ENCODE data around the gene KCTD11.
"Not testable (repeated sequence)": the region's sequence is repeated elsewhere in the genome, so short reads cannot be mapped to it uniquely, and the experiment has no call there.

KCTD11 gene

DNA sequence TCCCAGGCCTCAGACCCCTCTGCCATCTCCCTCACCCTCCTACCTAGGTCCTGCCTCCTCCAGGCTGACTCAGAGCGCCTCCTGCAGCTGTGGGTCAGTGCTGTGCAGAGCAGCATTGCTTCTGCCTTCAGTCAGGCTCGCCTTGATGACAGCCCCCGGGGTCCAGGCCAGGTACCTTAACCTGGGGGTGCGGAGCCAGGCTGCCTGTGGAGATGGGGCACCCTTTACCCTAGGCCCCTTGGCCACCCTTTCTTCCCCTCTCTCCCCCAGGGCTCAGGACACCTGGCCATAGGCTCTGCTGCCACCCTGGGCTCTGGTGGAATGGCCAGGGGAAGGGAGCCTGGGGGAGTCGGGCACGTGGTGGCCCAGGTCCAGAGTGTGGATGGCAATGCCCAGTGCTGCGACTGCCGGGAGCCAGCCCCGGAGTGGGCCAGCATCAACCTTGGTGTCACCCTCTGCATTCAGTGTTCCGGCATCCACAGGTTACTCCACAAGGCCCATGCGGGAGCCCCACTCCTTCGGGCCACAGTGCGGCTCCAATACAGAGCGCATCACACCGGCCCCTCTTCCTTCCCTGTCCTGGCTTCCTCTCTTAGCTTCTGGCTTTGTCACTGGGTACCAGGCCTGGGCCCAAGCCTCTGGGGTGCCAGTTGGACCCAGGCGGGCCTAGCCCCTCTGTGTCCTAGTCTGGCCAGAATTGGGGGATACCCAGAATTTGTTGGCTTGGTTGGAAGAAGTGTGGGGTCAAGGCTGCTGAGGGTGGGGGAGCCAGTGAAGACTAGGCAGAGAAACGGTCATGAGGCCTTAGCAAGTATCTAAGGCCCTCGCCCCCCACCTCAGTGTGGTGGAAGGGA, 5.0 kb upstream of the KCTD11 start:
- DNase-seq: no peak

DNA sequence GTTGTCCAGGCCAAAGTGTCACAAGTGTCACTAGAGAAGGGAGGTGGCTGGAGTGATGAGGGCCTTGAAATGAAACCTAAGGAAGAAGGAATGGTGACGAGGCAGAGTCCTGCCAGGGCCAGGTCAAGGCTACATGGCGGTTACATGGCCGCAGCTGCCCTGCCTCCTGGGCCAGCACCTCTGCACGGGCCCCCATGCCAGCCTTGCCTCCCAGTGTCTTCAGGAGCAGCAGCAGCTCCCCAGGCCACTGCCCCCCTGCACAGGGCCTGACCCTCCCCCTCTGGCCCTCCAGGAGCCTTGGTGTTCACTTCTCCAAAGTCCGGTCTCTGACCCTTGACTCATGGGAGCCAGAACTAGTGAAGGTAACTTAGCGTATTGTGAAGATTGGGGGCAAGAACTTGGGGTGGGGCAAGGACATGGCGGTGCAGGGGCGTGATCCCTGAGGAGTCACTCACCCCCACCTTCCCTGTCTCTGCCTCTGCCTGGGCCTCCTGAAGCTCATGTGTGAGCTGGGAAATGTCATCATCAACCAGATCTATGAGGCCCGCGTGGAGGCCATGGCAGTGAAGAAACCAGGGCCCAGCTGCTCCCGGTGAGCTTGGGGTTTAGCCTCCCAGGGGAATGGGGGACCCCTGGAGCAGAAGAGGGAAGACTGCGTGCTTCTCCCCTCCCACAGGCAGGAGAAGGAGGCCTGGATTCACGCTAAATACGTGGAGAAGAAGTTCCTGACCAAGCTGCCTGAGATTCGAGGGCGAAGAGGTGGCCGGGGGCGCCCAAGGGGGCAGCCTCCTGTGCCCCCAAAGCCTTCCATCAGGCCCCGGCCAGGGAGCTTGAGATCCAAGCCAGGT, 4.1 kb upstream of the KCTD11 start:
- DNase-seq: no peak

DNA sequence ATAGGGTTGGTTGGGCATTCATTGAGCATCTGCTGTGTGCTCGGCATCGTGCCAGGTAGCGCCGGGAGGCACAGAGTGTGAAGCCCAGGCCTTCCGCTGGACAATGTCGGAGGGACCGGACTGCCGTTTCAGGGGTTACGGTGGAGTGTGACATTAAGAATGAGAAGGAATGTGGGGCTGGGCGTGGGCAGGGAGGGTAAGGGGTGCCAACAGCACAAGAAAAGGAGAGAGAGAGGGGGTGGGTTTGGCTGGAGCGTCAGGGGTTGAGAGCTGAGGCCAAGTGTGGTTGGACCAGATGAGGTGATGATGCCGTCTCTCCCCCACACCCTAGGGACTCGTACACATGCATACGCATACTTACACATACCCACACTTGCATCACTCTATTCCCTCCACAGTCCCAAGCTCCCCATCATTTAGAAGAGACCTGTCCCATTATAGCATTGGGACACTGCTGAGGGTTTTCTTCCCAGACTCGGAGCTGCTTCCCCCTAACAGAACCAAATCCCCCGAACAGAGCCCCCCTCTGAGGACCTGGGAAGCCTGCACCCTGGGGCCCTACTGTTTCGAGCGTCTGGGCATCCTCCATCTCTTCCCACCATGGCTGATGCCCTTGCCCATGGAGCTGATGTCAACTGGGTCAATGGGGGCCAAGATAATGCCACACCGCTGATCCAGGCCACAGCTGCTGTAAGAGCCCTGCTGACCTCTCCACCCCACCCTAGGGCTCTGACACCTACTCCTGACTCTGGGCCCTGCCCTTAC, 3.3 kb upstream of the KCTD11 start:
- DNase-seq: no peak

DNA sequence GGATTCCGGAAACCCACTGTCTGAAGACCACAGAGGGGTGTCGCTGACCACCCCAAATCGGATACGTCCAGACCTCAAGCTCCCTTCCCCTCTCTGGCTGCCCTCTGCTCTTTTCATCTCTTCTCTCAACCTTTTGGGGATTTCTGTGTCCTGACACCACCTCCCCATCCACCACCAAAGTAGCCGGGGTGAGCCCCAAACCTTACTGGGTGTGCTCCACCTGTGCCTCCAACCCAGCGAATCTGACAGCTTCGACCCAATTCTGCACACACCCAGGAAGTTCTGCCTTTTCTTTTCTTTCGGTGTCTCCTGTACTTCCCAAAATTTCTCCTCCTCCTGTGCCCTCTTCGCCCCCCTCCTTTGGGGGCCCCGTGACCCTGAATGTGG, 534 bp downstream of the KCTD11 start:
- no peak for DNase-seq

DNA sequence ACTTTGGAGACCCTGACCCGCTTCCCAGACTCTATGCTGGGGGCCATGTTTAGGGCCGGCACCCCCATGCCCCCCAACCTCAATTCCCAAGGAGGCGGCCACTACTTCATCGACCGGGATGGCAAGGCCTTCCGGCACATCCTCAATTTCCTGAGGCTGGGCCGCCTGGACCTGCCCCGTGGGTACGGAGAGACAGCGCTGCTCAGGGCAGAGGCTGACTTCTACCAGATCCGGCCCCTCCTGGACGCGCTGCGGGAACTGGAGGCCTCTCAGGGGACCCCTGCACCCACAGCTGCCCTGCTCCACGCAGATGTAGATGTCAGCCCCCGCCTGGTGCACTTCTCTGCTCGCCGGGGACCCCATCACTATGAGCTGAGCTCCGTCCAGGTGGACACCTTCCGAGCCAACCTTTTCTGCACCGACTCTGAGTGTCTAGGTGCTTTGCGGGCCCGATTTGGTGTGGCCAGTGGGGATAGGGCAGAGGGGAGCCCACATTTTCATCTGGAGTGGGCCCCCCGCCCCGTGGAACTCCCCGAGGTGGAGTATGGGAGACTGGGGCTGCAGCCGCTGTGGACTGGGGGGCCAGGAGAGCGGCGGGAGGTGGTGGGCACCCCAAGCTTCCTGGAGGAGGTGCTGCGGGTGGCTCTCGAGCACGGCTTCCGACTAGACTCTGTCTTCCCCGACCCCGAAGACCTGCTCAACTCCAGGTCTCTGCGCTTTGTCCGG, 1.1 kb downstream of the KCTD11 start:
- DNase-seq: no peak

DNA sequence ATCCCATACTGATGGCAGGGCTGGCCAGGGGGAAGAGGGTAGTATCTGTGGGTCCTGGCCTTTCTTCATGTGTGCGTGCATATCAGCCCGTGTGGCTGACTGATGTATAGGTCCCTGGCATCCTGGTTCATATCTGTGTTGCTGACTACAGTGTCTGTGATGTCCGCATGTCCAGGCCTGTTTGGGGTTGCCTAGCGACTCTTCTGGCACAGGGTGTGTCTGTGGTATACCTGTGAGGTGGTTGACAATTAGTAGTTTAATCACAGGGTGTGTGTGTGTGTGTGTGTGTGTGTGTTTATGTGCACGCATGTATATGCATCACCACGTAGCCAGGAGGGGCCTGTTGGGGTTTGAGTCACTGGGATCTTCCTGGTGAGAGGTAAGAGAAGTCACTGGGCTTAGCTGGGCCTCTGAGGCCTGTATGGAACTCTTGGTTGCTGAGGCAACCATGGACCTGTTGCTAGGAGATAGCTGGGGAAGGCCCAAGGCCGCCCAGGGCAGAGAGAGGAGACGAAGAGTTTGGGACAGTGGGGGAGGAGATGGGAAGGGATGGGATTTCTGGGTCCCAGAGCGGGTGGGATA, 2.4 kb downstream of the KCTD11 start:
- no peak for DNase-seq

DNA sequence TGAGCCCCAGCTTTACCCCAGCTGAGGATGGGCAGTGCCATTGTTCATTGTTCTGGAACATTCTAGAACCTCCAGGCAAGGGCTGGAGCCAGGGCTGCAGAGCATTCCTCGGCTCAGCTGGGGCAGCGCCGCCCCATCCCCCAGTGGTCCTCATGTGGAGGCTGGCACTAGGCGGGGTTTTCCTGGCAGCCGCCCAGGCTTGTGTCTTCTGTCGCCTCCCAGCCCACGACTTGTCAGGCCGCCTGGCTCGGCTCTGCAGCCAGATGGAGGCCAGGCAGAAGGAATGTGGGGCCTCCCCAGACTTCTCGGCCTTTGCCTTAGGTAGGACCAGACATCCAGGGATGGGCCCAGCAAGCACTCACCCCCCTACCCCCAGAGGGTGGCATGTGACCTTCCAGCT, 3.1 kb downstream of the KCTD11 start, which contains the start of gene TMEM95:
TMEM95 (plus strand) TSS at position 104 of the 400 bp plus-strand sequence; CDS start at position 153, 49 bp downstream.
- DNase-seq: peak; percentile 76

DNA sequence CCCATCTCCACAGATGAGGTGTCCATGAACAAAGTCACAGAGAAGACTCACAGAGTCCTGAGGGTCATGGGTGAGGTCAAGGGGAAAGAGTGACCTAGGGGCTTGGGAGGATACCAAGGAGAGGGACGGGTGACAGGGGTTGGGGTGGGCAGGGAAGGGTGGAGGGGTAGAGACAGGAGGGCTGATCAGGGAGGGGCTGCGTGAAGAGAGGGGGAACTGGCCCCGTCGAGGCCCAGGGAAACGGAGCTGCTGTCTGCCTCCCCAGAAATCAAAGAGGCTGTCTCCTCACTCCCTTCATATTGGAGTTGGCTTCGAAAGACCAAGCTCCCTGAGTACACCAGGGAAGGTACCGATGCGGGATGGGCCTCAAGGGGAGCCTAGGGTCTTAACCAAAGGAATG, 3.6 kb downstream of the KCTD11 start:
- DNase-seq: no peak

DNA sequence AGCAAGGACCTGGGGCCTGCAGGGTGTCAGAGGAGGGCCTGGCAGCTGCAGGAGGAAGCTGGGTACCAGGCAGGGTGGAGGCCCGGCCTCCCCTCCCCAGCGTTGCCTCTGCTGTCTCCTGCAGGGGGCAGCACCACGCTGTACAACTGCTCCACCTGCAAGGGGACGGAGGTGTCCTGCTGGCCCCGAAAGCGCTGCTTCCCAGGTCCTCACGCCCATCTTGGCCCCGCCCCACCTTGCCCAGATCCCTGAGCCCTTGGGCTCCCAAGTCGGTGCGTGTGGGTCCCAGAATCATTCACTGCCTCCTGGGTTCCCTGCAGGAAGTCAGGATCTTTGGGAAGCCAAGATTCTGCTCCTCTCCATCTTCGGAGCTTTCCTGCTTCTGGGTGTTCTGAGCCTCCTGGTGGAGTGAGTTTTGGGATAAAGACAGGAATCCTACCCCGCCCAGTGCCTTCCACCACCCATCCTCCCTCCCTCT, 4.1 kb downstream of the KCTD11 start:
- DNase-seq: peak; percentile 91

DNA sequence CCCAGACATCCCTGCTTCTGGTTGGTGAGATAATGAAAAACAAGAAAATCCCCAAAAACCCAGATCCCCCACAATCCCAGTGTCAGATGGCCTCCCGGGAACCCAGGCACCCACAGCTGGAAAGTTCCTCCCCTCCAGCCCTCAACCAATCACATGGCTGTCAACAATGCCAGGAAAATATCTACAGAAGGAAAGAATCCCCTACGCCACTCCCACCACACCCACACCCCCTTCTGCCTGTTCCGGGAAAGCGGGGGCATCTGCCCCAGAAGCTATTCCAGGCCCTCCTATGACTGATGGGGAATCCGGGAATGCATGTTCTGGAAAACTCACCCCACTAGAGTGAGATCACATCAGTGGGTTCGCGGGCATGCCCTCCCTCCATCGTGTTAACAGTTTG, 4.8 kb downstream of the KCTD11 start:
- DNase-seq: no peak

DNA sequence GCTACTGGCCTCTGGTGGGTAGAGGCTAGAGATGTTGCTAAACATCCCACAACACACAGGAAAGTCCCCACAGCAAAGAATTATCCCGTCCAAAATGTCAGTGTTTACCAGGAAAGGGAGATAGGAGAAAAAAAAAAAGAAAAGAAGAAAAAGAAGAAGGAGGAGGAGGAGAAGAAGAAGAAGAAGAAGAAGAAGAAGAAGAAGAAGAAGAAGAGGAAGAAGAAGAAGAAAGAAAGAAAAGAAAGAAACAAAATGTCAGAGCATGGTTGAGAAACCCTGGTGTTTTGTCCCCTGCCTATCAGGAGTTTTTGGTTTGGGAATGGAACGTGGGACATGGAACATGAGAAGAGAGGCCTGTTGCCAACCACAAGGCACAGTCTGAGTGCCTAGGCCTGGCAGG, 5.4 kb downstream of the KCTD11 start:
- DNase-seq: no peak

DNA sequence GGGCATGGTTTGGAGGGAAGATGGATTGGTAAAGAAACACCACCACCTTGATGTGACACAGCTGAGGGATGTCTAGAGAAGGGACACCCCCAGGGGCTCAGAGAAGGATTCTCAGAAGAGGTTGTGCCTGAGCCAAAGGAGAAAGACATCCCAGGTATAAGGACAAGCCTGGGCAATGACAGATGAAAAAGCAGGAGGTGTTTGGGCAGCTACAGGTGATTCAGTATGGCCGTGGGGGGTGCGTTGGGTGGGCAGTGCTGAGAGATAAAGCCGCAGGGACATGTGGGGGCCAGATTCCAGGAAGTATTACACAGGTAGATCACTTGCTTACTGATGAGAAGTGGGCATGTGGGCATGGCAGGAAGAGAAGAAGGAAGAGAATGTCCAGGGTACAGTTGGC, 9.9 kb downstream of the KCTD11 start:
- DNase-seq: no peak

DNA sequence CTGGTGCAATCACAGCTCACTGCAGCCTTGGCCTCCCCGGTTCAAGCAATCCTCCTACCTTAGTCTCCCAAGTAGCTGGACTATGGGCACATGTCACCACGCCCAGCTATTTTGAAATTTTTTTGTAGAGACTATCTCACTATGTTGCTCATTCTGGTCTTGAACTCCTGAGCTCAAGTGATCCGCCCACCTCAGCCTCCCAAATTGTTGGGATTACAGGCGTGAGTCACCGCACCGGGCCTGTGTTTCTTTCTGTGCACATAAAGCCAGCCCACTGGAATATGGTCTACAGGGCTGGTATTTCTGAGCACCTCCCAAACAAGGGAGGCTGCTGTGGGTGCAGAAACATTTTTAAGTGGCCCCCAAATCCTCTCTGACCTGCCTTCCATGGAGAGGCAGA, 11.3 kb downstream of the KCTD11 start:
- DNase-seq: no peak

DNA sequence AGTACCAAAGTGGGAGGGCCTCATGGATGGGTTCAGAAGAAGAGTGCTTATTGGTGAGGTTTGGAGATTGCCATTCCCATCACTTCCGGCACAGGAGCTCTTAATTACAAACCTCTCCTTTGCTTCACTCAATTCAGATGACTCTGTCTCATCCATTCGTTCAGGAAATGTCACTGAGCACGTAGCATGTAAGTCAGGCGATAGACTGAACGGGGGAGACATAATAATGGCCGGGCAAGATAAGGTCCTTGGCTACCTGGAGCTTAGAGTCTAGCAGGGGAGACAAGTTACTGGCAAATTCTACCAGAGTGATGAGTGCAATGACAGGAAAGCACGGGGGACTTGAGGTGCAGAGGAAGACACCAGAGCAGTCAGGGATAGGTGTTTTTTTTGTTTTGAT, 14.0 kb downstream of the KCTD11 start:
- DNase-seq: not testable (repeated sequence)

DNA sequence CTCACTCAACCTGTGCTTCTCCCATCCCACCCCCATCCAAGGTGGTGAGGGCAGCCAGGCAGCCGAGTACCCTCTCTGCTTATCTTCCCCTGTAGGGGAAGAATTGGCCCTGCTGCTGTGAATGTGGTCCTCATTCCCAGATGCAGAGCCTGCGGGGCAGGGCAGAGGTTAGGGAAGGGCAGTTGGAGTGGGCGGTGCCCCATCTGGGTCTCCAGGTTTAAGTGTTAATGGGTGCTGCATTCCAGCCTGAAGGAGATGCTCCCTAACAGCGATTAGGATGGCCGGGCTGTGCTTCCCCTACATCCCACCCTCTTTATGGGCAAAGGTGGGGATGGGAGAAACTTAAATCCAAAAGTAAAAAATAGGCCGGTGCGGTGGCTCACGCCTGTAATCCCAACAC, 15.1 kb downstream of the KCTD11 start:
- no peak for DNase-seq

DNA sequence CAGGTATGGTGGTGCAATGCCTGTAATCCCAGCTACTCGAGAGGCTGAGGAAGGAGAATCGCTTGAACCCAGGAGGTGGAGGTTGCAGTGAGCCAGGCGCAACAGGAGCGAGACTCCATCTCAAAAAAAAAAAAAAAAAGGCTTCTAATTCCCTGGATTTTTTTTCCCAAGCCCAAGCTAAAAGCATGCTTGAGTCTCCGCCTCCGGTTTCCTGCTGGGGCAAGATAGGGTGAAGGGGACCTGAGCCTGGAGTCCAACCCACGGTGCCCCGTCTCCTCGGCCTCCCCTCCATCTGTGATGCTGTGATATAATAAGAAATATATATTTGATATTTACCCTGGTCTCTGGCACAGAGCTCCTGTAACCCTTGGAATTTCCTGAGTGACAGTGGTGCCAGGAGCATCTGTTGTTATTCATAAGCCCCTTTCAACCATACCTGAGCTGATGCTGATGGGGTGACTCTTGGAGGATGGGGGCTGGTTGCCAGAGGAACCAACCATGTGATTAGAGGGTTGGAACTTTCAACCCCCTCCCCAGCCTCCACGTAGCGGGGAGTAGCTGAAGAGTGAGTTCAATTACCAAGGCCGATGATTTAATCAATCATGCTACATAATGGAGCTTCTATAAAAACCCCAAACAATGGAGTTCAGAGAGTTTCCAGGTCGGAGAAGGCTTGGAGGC, 16.1 kb downstream of the KCTD11 start:
- no peak for DNase-seq

DNA sequence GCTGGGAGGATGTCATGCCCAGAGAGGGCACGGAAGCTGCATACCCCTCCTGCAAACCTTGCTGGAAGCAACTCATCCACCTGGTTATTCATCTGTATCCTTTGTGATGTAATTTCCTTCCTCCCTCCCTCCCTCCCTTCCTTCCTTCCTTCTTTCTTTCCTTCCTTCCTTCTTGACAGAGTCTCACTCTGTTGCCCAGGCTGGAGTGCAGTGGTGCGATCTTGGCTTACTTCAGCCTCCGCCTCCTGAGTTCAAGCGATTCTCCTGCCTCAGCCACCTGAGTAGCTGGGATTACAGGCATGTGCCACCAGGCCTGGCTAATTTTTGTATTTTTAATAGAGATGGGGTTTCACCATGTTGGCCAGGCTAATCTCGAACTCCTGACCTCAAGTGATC, 16.6 kb downstream of the KCTD11 start:
- DNase-seq: not testable (repeated sequence)

DNA sequence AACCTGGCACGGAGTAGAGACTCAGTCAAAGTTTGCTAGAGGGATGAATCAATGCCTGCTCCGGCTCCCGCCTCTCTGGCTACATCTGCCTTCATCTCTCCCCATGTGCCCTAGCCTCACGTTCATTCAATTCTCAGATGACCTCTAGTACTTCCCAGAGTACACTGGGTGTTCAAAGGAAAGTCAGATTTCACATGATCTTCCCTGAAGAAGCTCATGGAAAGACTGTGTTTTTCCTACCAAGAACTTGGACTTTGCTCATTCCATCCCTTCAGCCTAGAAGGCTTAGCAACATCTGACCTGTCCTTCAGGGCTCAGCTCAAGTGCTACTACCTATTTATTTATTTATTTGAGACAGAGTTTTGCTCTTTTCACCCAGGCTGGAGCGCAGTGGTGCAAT, 17.9 kb downstream of the KCTD11 start:
- no peak for DNase-seq

DNA sequence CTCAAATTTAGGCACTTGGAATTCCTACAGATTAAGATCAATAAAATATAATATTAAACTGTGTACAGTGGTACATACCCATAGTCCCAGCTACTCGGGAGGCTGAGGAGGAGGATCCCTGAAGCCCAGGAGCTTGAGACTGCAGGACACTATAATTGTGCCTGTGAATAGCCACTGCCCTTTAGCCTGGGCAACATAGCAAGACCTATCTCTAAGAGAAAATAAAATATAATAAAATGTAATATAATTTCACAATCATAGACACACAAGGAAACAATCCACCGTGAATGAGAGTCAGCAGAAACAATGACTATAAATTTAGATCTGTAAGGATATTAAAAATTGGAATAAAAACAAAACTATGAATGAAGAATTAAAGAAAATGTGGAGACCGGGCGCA, 18.9 kb downstream of the KCTD11 start:
- no peak for DNase-seq

DNA sequence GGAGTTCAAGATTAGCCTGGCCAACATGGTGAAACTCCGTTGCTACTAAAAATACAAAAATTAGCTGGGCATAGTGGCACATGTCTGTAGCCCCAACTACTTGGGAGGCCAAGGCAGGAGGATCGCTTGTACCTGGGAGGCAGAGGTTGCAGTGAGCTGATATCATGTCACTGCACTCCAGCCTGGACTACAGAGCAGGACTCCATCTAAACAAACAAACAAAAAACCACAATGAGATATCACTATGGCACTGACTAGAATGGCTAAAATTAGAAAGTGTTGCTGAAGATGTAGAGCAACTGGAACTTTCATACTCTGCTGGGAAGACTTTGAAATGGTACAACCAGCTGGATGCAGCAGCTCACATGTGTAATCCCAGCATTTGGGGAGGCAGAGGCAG, 22.4 kb downstream of the KCTD11 start:
- no peak for DNase-seq

DNA sequence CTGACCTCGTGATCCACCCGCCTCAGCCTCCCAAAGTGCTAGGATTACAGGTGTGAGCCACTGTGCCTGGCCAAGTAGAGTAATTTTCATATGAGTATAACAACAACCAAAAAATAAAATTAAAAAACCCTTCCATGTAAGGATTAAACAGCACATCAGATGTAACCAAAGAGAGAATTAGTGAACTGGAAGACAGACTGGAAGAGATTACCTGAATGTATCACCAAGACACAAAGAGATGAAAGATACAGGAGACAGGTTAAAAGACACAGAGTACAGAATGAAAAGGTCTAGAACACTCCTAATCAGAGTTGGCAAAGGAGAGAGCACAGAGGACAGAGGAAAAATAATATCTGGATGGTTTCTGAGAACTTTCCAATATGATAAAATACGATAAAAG, 27.2 kb downstream of the KCTD11 start:
- DNase-seq: no peak

DNA sequence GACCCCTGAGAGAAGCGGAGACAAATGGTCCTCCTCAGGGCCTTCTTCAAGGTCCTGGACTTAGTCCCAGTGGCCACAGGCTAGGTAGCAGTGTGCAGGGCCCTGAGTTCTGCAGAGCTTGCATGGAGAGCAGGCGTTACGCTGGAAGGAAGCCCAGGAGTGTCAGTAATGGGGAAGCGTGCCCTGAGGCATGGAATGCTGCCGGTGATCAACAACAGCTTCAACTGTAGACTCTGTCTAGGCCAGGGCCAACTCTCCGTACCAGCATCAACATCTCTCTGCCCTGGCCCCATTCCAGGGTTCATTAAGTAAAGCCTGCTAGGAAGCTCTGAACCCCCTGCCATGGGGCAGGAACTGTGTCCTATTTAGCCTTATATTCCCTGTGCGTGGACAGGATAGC, 28.4 kb downstream of the KCTD11 start:
- no peak for DNase-seq

Data from hematopoietic multipotent progenitor cell treated with erythropoietin and hydrocortisone succinate and interleukin-3 and kit ligand, for 4 days (in vitro differentiated cells).